Spleen (tissue), 7 donors: Measurements from ENCODE around the gene TUBGCP6.

ENCODE experiments used
- POLR2A ChIP-seq, 3 donors: fragments of 450-650 bp; IDR thresholded peaks; one replicate each; pipeline ENCODE4 v1.5.1; 2017; ENCODE audit warnings: antibody characterized with exemption in 3 of 3, mild to moderate bottlenecking in 1 of 3
- POLR2AphosphoS5 ChIP-seq, 3 donors: sonication (generic); formaldehyde crosslinking; IDR thresholded peaks; one replicate each; pipeline ENCODE4 v1.5.1; 2017; ENCODE audit warnings: antibody characterized with exemption in 3 of 3
- TF ChIP-seq, protein P1 (sequence below), 11 experiments: fragments of 200-600 bp in 7 of 11; fragments of 450-650 bp in 4 of 11; sonication (generic) in 4 of 11; IDR thresholded peaks in 8 of 11; conservative IDR thresholded peaks in 3 of 11; 1 replicate in 7 of 11; 2 replicates in 4 of 11; pipeline versions ENCODE4 v1.4.0 to v1.8.0; 2016 to 2021; ENCODE audit warnings: antibody characterized with exemption in 11 of 11, inconsistent platforms in 4 of 11, mild to moderate bottlenecking in 1 of 11
- donor health status: DM: no; HTN: no; CAD: no; lungs with moderate emphysema.
- donor health status: DM: no; HTN: no; CAD: no.
- donor health status: DM: no; HTN: no; CAD: no.

DNA sequence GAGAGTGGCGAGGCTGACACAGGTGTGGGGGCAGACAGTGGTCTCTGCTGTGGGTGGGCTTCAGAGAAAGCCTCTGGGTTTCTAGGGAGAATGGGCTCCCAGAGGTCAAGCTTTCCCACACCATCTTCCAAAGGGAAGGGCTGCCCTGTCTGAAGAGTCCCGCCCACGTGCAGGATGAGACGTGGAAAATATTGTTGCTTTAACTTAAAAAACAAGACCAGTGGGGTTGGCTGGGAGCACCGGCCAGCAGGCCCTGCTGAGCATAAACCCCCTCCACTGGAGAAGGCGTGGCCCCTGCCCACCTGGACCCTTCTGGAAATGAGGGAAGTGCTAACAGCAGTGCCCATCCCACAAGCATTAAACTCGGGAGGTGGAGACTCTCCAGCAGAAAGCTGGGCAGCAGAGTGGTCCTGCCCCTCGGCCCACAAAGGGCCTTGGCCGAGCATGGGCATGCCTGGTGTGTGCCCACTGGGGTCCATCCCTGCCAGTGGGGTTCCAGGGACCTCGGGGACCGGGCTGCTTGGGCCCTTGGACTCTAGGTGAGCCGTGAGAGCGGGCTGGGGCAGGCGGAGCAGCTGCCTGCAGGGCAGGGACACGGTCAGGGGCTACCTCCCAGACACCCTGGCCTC, 28.7 kb downstream of the TUBGCP6 start:
- TF ChIP-seq, protein P1, sequence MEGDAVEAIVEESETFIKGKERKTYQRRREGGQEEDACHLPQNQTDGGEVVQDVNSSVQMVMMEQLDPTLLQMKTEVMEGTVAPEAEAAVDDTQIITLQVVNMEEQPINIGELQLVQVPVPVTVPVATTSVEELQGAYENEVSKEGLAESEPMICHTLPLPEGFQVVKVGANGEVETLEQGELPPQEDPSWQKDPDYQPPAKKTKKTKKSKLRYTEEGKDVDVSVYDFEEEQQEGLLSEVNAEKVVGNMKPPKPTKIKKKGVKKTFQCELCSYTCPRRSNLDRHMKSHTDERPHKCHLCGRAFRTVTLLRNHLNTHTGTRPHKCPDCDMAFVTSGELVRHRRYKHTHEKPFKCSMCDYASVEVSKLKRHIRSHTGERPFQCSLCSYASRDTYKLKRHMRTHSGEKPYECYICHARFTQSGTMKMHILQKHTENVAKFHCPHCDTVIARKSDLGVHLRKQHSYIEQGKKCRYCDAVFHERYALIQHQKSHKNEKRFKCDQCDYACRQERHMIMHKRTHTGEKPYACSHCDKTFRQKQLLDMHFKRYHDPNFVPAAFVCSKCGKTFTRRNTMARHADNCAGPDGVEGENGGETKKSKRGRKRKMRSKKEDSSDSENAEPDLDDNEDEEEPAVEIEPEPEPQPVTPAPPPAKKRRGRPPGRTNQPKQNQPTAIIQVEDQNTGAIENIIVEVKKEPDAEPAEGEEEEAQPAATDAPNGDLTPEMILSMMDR (IDR thresholded peaks at IDR 0.05 in 8 of 11, conservative IDR thresholded peaks at IDR 0.05 in 3 of 11), result no peak
- TF ChIP-seq POLR2A (IDR thresholded peaks at IDR 0.05), result no peak
- no peak for TF ChIP-seq POLR2AphosphoS5 (IDR thresholded peaks at IDR 0.05)
